ENCODE data around the gene PPP2R2D.

- TF ChIP-seq CTCF (IDR thresholded peaks at IDR 0.05) (no peak), POLR2A (IDR thresholded peaks at IDR 0.05) (no peak), POLR2AphosphoS5 (IDR thresholded peaks at IDR 0.05) (no peak)
Measured at GRCh38 chr10:131890276-131891195, 10.3 kb upstream of the PPP2R2D start.

Measured in transverse colon (tissue), 4 donors.